Left ventricle myocardium inferior (tissue), 1 donor: ENCODE data around the gene PDE11A. TPM values are rescaled to one million over a fixed set of nuclear protein-coding genes. Genes with fewer than 3 reads are reported as not detected.

Source experiments
- DNase-seq: peaks from one replicate; pipeline ENCODE4 v3.0.0-alpha.2; 2020
- H3K27ac ChIP-seq: fragments of 200-600 bp; replicated peaks from 2 replicates; pipeline ENCODE4 v1.8.0; 2021
- H3K27me3 ChIP-seq: fragments of 200-600 bp; 2 replicates; pipeline ENCODE4 v1.8.0; 2021; ENCODE audit warnings: low read depth
- H3K36me3 ChIP-seq: fragments of 200-600 bp; 2 replicates; pipeline ENCODE4 v1.8.0; 2021
- H3K4me1 ChIP-seq: fragments of 200-600 bp; 2 replicates; pipeline ENCODE4 v1.8.0; 2021
- H3K4me3 ChIP-seq: fragments of 200-600 bp; 2 replicates; pipeline ENCODE4 v1.8.0; 2021; ENCODE audit warnings: mild to moderate bottlenecking, moderate library complexity
- H3K9me3 ChIP-seq: fragments of 200-600 bp; replicated peaks from 2 replicates; pipeline ENCODE4 v1.8.0; 2021
- intact Hi-C: fragments of 100-400 bp; cut with micrococcal nuclease; formaldehyde crosslinking; loops from one replicate; pipeline ENCODE4 v1.11.0; 2022
- total RNA-seq: library from RNA; stranded (reverse); fragmentation: NEBNext Ultra II Directional; extraction: Animal tissue kit (Norgen Biotek cat#: 25700); gene quantifications from one replicate; pipeline ENCODE4 v1.2.1, GENCODE V29; 2021
- TF ChIP-seq, protein P1 (sequence below): fragments of 200-600 bp; IDR thresholded peaks from 2 replicates; pipeline ENCODE4 v1.8.0; 2021; ENCODE audit warnings: antibody characterized with exemption, mild to moderate bottlenecking, borderline replicate concordance
- donor health status: DM: no; HTN: yes; CAD: no; lungs with severe emphysema.

The PDE11A gene
- total RNA-seq, 1 donor from 2014 or later: 2.5 TPM

DNA sequence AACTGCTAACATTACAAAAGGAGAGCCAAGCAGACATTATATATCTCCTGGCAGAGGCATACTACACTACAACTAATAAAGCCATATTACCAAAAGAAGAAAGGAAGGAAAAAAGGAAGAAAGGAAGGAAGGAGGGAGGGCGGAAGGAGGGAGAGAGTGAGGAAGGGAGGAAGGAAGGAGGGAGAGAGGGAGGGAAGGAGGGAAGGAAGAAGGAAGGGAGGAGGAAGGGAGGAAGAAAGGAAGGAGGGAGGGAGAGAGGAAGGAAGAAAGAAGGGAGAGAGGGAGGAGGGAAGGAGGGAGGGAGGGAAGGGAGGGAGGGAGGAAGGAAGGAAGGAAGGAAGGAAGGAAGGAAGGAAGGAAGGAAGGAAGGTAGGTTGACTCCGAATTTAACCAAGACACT lies 133.4 kb downstream of the PDE11A start:
- no peak for DNase-seq
- no peaks in the 10 kb centered on the region for H3K4me1 ChIP-seq
- H3K36me3 ChIP-seq: no peaks in the 10 kb centered on the region
- TF ChIP-seq, protein P1, sequence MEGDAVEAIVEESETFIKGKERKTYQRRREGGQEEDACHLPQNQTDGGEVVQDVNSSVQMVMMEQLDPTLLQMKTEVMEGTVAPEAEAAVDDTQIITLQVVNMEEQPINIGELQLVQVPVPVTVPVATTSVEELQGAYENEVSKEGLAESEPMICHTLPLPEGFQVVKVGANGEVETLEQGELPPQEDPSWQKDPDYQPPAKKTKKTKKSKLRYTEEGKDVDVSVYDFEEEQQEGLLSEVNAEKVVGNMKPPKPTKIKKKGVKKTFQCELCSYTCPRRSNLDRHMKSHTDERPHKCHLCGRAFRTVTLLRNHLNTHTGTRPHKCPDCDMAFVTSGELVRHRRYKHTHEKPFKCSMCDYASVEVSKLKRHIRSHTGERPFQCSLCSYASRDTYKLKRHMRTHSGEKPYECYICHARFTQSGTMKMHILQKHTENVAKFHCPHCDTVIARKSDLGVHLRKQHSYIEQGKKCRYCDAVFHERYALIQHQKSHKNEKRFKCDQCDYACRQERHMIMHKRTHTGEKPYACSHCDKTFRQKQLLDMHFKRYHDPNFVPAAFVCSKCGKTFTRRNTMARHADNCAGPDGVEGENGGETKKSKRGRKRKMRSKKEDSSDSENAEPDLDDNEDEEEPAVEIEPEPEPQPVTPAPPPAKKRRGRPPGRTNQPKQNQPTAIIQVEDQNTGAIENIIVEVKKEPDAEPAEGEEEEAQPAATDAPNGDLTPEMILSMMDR: no peak
- no peaks in the 10 kb centered on the region for H3K27me3 ChIP-seq
- intact Hi-C loops: no loop called here
- no peak overlapping the region for H3K27ac ChIP-seq
- peaks cover 3% of the 10 kb centered on the region for H3K9me3 ChIP-seq
- no peak overlapping the region for H3K4me3 ChIP-seq

DNA sequence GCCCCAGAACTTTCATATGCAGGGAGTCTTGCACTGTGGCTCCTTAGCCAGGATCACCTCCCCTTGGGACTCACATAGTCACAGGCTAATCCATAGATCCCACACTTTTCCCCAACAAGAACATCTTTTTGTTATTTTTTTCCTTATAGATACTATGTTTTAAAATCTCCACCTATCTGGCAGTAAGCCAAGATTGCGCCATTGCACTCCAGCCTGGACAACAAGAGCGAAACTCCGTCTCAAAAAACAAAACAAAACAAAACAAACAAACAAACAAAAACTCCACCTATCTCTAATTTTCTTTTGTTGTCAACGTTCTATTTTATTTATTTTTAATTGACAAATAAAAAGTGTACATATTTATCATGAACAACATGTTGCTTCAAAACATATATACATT lies 141.7 kb downstream of the PDE11A start:
- TF ChIP-seq, protein P1: no peak
- no peak overlapping the region for H3K4me3 ChIP-seq
- H3K4me1 ChIP-seq: no peaks in the 10 kb centered on the region
- H3K36me3 ChIP-seq: no peaks in the 10 kb centered on the region
- intact Hi-C loops: no loop called here
- no peaks in the 10 kb centered on the region for H3K27me3 ChIP-seq
- no peak for DNase-seq
- peaks cover 19% of the 10 kb centered on the region for H3K9me3 ChIP-seq
- H3K27ac ChIP-seq: no peak overlapping the region

GRCh38 chr2:177929662-177930522 lies 142.7 kb downstream of the PDE11A start:
- intact Hi-C loops: no loop called here
- no peaks in the 10 kb centered on the region for H3K4me1 ChIP-seq
- no peaks in the 10 kb centered on the region for H3K27me3 ChIP-seq
- H3K27ac ChIP-seq: no peak overlapping the region
- TF ChIP-seq, protein P1: no peak
- H3K36me3 ChIP-seq: no peaks in the 10 kb centered on the region
- peaks cover 19% of the 10 kb centered on the region for H3K9me3 ChIP-seq
- no peak overlapping the region for H3K4me3 ChIP-seq
- DNase-seq: no peak

DNA sequence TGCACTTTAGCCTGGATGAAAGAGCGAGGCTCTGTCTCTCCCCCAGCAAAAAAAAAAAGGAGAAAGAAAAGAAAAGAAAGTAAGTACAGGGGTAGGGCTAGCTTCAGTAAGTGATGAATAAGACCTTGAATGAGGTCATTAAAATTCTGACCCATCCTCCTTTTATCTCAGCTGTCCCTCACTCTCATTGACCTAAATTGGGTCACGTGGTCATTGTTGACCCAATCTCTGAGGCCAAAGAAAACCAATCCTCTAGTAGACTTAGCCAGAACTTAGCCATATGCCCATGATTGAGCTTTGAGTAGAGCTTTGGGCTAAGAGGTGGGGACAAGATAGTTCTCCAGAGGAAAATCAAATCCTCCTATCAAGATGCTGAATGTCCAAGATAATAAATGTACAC lies 149.3 kb downstream of the PDE11A start:
- Histone ChIP-seq H3K36me3 (no peaks in the 10 kb centered on the region), H3K4me3 (no peak overlapping the region), H3K27me3 (no peaks in the 10 kb centered on the region), H3K4me1 (no peaks in the 10 kb centered on the region), H3K9me3 (no peaks in the 10 kb centered on the region), H3K27ac (no peak overlapping the region)
- intact Hi-C loops: no loop called here
- TF ChIP-seq, protein P1: no peak
- no peak for DNase-seq

DNA sequence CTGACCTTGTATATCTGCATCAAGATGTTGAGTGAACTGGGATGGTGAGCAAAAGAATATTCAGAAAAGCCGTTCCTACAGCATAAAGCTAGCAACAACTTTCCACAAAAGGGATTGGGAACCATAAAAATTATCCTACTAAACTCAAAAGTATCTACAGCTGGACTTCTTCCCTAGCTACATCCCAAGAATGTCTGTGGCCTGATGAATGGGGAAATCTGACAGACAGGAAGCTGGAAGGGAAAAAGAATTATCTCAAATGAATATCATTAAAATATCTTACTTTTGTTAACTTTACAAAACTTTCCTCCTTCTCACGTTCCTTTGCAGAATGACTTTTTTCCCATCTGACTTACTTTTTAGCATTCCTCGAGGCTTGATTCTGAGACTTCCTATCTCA lies 150.9 kb downstream of the PDE11A start:
- Histone ChIP-seq H3K4me3 (no peak overlapping the region), H3K27ac (no peak overlapping the region), H3K4me1 (peaks cover 11% of the 10 kb centered on the region), H3K27me3 (no peaks in the 10 kb centered on the region), H3K36me3 (no peaks in the 10 kb centered on the region), H3K9me3 (no peaks in the 10 kb centered on the region)
- intact Hi-C loops: no loop called here
- TF ChIP-seq, protein P1: no peak
- DNase-seq: no peak
